RWPE2 (cell line): ENCODE results near the gene CTBP1.

Experiments
- ATAC-seq: fragments of 200-7000 bp; cut with Tn5 transposase; 3 replicates; pipeline ENCODE4 v1.9.1; 2021; ENCODE audit warnings: low read depth
- DNase-seq: peaks from one replicate; pipeline ENCODE4 v3.0.0-alpha.2; 2020; ENCODE audit warnings: low spot score
- H3K27ac ChIP-seq: fragments of 450-650 bp; 2 replicates; pipeline ENCODE4 v1.5.1; 2017; ENCODE audit warnings: mild to moderate bottlenecking; ENCODE audit not compliant: poor library complexity, severe bottlenecking
- H3K27me3 ChIP-seq: fragments of 250-450 bp; sonication (Bioruptor Pico); 2 replicates; pipeline ENCODE4 v1.5.1; 2021; ENCODE audit warnings: mild to moderate bottlenecking, moderate library complexity; ENCODE audit not compliant: insufficient read depth, poor library complexity, severe bottlenecking
- H3K36me3 ChIP-seq: fragments of 250-450 bp; sonication (Bioruptor Pico); 2 replicates; pipeline ENCODE4 v1.5.1; 2020; ENCODE audit warnings: low read depth, mild to moderate bottlenecking, moderate library complexity
- H3K4me1 ChIP-seq: fragments of 250-450 bp; sonication (Bioruptor Pico); 2 replicates; pipeline ENCODE4 v1.5.1; 2021; ENCODE audit warnings: mild to moderate bottlenecking, moderate library complexity; ENCODE audit not compliant: insufficient read depth, poor library complexity, severe bottlenecking
- H3K4me3 ChIP-seq: fragments of 250-450 bp; sonication (Bioruptor Pico); 2 replicates; pipeline ENCODE4 v1.5.1; 2021; ENCODE audit warnings: mild to moderate bottlenecking, moderate library complexity; ENCODE audit not compliant: severe bottlenecking
- H3K9me3 ChIP-seq: fragments of 250-450 bp; sonication (Bioruptor Pico); 2 replicates; pipeline ENCODE4 v1.5.1; 2021; ENCODE audit warnings: mild to moderate bottlenecking, moderate library complexity; ENCODE audit not compliant: severe bottlenecking
- TF ChIP-seq, protein P1 (sequence below): fragments of 450-650 bp; IDR thresholded peaks from one replicate; pipeline ENCODE4 v1.5.1; 2017; ENCODE audit warnings: mild to moderate bottlenecking, moderate library complexity; ENCODE audit not compliant: poor library complexity, severe bottlenecking

CTBP1 gene

DNA sequence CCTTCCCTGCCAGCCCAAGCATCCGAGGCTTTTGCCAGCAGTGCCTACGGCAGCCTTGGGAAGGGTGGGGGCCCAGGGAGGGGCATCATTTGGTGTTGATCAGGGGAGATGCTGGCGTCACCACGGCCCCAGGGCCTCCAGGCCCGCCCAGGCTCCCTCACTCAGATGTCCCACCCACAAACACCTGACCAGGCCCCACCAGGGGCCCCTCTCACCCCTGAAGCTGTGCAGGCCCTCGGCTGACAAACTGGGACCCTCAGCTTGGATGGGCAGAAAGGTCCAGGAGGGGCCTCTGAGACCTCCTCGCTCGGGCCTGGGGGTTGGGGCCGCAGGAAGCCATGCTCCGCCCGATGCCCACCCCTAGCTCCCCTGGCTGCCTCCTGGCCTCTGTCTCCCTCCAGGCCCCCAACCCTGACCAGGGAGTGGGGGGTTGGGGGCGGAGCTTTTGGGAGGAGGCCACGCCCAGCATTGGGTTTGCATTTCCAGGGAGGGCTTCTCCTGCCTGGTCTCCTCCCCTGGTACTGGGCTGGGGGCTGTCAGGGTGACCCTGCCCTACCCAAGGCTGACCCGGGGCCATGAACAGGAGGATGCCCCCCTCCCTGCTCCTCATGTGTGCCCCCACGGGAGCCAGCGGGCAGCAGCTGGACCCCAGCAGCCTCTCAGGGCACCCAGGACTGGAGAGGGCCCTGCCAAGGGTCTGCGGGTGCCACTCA lies 43.2 kb downstream of the CTBP1 start:
- no peak for ATAC-seq
- Histone ChIP-seq H3K27me3 (no peaks in the 10 kb centered on the region), H3K9me3 (no peaks in the 10 kb centered on the region), H3K4me1 (no peaks in the 10 kb centered on the region), H3K27ac (no peak overlapping the region), H3K36me3 (no peaks in the 10 kb centered on the region), H3K4me3 (no peak overlapping the region)
- no peak for DNase-seq
- TF ChIP-seq, protein P1, sequence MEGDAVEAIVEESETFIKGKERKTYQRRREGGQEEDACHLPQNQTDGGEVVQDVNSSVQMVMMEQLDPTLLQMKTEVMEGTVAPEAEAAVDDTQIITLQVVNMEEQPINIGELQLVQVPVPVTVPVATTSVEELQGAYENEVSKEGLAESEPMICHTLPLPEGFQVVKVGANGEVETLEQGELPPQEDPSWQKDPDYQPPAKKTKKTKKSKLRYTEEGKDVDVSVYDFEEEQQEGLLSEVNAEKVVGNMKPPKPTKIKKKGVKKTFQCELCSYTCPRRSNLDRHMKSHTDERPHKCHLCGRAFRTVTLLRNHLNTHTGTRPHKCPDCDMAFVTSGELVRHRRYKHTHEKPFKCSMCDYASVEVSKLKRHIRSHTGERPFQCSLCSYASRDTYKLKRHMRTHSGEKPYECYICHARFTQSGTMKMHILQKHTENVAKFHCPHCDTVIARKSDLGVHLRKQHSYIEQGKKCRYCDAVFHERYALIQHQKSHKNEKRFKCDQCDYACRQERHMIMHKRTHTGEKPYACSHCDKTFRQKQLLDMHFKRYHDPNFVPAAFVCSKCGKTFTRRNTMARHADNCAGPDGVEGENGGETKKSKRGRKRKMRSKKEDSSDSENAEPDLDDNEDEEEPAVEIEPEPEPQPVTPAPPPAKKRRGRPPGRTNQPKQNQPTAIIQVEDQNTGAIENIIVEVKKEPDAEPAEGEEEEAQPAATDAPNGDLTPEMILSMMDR, result no peak

DNA sequence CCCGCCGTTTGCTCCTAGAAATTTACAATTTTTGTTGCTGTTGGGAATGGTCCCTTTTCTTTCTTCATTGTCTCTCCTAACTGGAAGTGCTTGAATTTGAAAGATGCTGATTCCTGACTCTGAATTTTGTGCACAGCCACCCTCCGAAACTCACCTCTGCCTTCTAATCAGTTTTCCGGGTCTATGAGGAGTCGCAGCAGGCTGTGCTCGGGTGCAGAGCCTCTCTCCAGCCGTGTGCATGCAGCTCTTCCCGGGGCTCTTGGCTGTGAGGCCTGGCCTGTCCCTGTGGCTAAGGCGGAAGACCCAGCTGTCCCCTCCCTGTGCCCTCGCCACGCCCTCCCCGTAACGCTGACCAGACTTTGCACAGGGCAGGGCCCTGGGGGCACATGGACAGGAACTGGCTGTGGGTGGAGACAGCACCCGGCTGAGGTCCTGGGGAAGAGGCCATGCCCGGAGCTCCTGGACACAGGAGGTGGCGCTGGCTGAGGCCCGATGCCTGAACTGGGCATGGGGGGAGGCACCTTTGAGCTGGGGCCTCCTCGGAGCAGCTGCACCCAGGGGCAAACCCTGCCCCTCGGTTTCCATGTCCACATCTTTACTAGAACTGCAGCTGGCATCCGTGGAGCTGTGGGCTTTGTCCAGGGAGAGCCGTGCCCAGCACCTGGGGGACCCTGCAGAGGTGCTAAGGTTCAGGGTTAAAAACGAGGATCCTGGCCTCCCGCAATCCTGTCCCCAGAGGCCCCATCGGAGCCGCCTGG lies 43.9 kb downstream of the CTBP1 start:
- Histone ChIP-seq H3K4me1 (no peaks in the 10 kb centered on the region), H3K27me3 (no peaks in the 10 kb centered on the region), H3K27ac (no peak overlapping the region), H3K36me3 (no peaks in the 10 kb centered on the region), H3K9me3 (no peaks in the 10 kb centered on the region), H3K4me3 (no peak overlapping the region)
- DNase-seq (no peak), ATAC-seq (no peak)
- TF ChIP-seq, protein P1, result no peak

DNA sequence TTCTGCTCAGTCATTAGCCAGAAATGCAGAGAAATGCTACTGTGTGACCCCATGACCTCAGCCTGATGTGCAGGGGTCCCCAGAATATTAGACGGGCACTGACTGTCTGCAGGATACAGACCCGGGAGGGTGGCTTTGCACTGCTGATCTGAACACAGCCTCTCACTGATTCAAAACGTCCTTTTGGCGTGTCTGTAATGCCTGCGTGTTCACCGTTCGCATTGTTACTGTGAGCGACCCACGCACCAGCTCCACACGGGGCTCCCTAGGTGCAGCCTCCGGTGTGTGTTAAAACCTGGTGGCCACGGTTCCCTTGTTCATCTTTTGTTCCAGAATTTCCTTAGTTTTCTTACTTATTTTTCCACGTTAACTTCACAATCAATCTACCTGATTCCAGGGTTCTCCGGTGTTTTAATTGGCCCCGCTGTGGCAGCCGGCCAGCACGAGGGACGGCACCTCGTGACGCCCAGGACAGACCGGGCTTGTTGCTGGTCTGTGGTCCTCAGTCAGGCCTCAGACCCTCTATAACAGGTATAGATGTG lies 44.6 kb downstream of the CTBP1 start:
- TF ChIP-seq, protein P1, result no peak
- Histone ChIP-seq H3K36me3 (no peaks in the 10 kb centered on the region), H3K9me3 (no peaks in the 10 kb centered on the region), H3K4me3 (no peak overlapping the region), H3K27me3 (no peaks in the 10 kb centered on the region), H3K4me1 (no peaks in the 10 kb centered on the region), H3K27ac (no peak overlapping the region)
- ATAC-seq (no peak), DNase-seq (no peak)

DNA sequence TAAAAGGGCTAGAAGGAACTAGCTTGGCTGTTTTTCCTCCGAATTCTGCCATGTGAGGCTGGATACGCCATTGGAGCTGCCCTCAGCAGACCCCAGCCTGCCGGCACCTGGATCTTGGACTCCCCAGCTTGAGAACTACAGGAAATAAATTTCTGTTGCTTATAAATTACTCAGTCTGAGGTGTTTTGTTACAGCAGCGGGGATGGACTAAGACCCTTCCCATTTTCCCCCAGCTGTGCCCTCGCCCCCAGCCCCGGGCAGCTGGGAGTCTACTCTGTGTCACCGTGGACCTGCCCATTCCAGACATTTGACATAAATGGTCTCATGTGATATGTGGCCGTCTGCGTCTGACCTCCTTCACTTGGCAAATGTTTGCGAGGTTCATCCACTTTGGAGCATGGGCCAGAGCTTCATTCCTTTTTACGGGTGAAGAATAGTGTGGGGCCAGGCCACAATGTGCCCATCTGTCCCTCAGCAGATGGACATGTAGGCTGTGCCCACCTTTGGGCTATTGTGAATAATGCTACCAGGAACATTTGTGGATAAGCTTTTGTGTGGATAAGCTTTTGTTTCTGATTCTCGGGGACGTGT lies 45.8 kb downstream of the CTBP1 start:
- TF ChIP-seq, protein P1, result no peak
- ATAC-seq (no peak), DNase-seq (no peak)
- Histone ChIP-seq H3K4me3 (no peak overlapping the region), H3K9me3 (no peaks in the 10 kb centered on the region), H3K4me1 (no peaks in the 10 kb centered on the region), H3K27me3 (no peaks in the 10 kb centered on the region), H3K36me3 (no peaks in the 10 kb centered on the region), H3K27ac (no peak overlapping the region)
